B cell (primary cell): ENCODE results near the gene HK2. TPM values are rescaled to one million over a fixed set of nuclear protein-coding genes. Genes with fewer than 3 reads are reported as not detected.
"Not testable (repeated sequence)": the region's sequence is repeated elsewhere in the genome, so short reads cannot be mapped to it uniquely, and the experiment has no call there.

Experiments
- ATAC-seq: fragments of 200-7000 bp; cut with Tn5 transposase; one replicate; pipeline ENCODE4 v1.10.0; 2021; ENCODE audit warnings: low read depth, mild to moderate bottlenecking, moderate number of reproducible peaks, moderate library complexity
- CTCF ChIA-PET: fragments of 350-600 bp; sonication (Branson Sonifier 250); formaldehyde crosslinking; loops from one replicate; lab custom pipeline; 2021; ENCODE audit warnings: antibody characterized with exemption, inconsistent platforms; lab: Charles Lee
- POLR2A ChIA-PET: fragments of 350-600 bp; sonication (Branson Sonifier 250); formaldehyde crosslinking; loops from one replicate; lab custom pipeline; 2021; ENCODE audit warnings: antibody characterized with exemption; lab: Charles Lee
- DNase-seq: peaks from one replicate; pipeline ENCODE4 v3.0.0; 2013
- H2AFZ ChIP-seq: 2 replicates; pipeline ENCODE4 v1.6.1; 2012; ENCODE audit warnings: mild to moderate bottlenecking, low read depth, low read length; ENCODE audit not compliant: insufficient read depth, poor library complexity, severe bottlenecking
- H3K27ac ChIP-seq, 2 donors: 1 replicate in 1 of 2; 2 replicates in 1 of 2; pipeline ENCODE4 v1.5.1; 2012 to 2013; ENCODE audit warnings: low read length in 2 of 2, mild to moderate bottlenecking in 2 of 2, moderate library complexity in 1 of 2
- H3K27me3 ChIP-seq, 4 experiments: fragments of 200-600 bp in 1 of 4; sonication (generic) in 1 of 4; replicated peaks in 1 of 4; 1 replicate in 2 of 4; 2 replicates in 2 of 4; pipeline versions ENCODE4 v1.6.1 to v1.7.0; 2013 to 2016; ENCODE audit warnings: low read length in 3 of 4, mild to moderate bottlenecking in 2 of 4, mixed read lengths in 1 of 4, moderate library complexity in 1 of 4; ENCODE audit not compliant: insufficient read depth in 4 of 4, control insufficient read depth in 3 of 4; ENCODE audit errors: control extremely low read depth in 1 of 4
- H3K36me3 ChIP-seq, 2 experiments: replicated peaks in 1 of 2; 1 replicate in 1 of 2; 2 replicates in 1 of 2; pipeline versions ENCODE4 v1.6.1 to v1.7.1; 2013; ENCODE audit warnings: low read length in 1 of 2; ENCODE audit not compliant: insufficient read depth in 2 of 2, control insufficient read depth in 1 of 2; ENCODE audit errors: control extremely low read depth in 1 of 2, extremely low read depth in 1 of 2
- H3K4me1 ChIP-seq, 2 donors: fragments of 200-600 bp in 1 of 2; sonication (generic) in 1 of 2; 1 replicate in 1 of 2; 2 replicates in 1 of 2; pipeline versions ENCODE4 v1.5.1 to v1.6.1; 2013 to 2017; ENCODE audit warnings: low read length in 2 of 2; ENCODE audit not compliant: control insufficient read depth in 2 of 2, insufficient read depth in 2 of 2
- H3K4me2 ChIP-seq: replicated peaks from 2 replicates; pipeline ENCODE3; 2012; ENCODE audit warnings: mild to moderate bottlenecking, low read depth, low read length; ENCODE audit not compliant: poor library complexity, severe bottlenecking
- H3K4me3 ChIP-seq, 5 experiments: fragments of 200-600 bp in 1 of 5; sonication (generic) in 1 of 5; 1 replicate in 3 of 5; 2 replicates in 2 of 5; pipeline versions ENCODE4 v1.5.1 to v1.7.0; 2011 to 2016; ENCODE audit warnings: low read length in 4 of 5, mild to moderate bottlenecking in 4 of 5, low read depth in 2 of 5, control low read depth in 1 of 5, moderate library complexity in 1 of 5; ENCODE audit not compliant: insufficient read depth in 1 of 5; ENCODE audit errors: control extremely low read depth in 1 of 5, extremely low read depth in 1 of 5
- H3K79me2 ChIP-seq: fragments of 200-600 bp; sonication (generic); one replicate; pipeline ENCODE4 v1.6.0; 2016; ENCODE audit warnings: low read length; ENCODE audit not compliant: control insufficient read depth, insufficient read depth
- H3K9ac ChIP-seq: fragments of 200-600 bp; sonication (generic); 2 replicates; pipeline ENCODE4 v1.6.1; 2017; ENCODE audit warnings: mild to moderate bottlenecking, low read length, moderate library complexity
- H3K9me3 ChIP-seq, 3 donors: one replicate each; pipeline versions ENCODE4 v1.6.1 to v1.7.1; 2013; ENCODE audit warnings: low read length in 2 of 3; ENCODE audit not compliant: control insufficient read depth in 2 of 3, insufficient read depth in 1 of 3; ENCODE audit errors: control extremely low read depth in 1 of 3
- H4K20me1 ChIP-seq: 2 replicates; pipeline ENCODE4 v1.6.0; 2012; ENCODE audit warnings: mild to moderate bottlenecking, low read length; ENCODE audit not compliant: insufficient read depth, control insufficient read depth, poor library complexity, severe bottlenecking
- H3K27ac Mint-ChIP-seq: one replicate; pipeline ENCODE4 v1.8.0; 2021; ENCODE audit warnings: mixed read lengths
- H3K27me3 Mint-ChIP-seq: one replicate; pipeline ENCODE4 v1.8.0; 2021; ENCODE audit warnings: mixed read lengths
- H3K4me1 Mint-ChIP-seq: one replicate; pipeline ENCODE4 v1.8.0; 2021; ENCODE audit warnings: mixed read lengths
- H3K4me3 Mint-ChIP-seq: one replicate; pipeline ENCODE4 v1.8.0; 2021; ENCODE audit warnings: mixed read lengths
- H3K9me3 Mint-ChIP-seq: one replicate; pipeline ENCODE4 v1.8.0; 2022; ENCODE audit warnings: mixed read lengths; ENCODE audit not compliant: insufficient read depth
- CTCF ChIP-seq: fragments of 200-600 bp; IDR thresholded peaks from one replicate; pipeline ENCODE4 v1.8.0; 2022; ENCODE audit warnings: antibody characterized with exemption, mild to moderate bottlenecking
- EZH2 ChIP-seq: IDR thresholded peaks from 2 replicates; pipeline ENCODE4 v1.6.1; 2012; ENCODE audit warnings: borderline replicate concordance, low read depth, mild to moderate bottlenecking, moderate library complexity, low read length; ENCODE audit not compliant: insufficient read depth, poor library complexity, severe bottlenecking
- WGBS: methylation state at CpG from one replicate; pipeline ENCODE4 v1.1.5; 2013; ENCODE audit warnings: missing lambda C conversion rate; ENCODE audit not compliant: insufficient coverage; 5-methylcytosine and 5-hydroxymethylcytosine counted together
- intact Hi-C: fragments of 100-400 bp; cut with micrococcal nuclease; formaldehyde crosslinking; loops from one replicate; pipeline ENCODE4 v1.10.0; 2022
- polyA plus RNA-seq: library from polyadenylated mRNA; depleted of rRNA; stranded (reverse); fragments of >200 nt; gene quantifications from 2 replicates; pipeline ENCODE4 v1.2.3, GENCODE V29; 2012
- total RNA-seq, 2 donors: library from RNA; stranded (reverse); fragments of 120-200 nt in 1 of 2; gene quantifications; 1 replicate in 1 of 2; 2 replicates in 1 of 2; pipeline versions ENCODE4 v1.2.3 to v1.2.4, GENCODE V29; 2013 to 2022

HK2 gene
- total and polyA plus RNA-seq, 2 donors (not counting 1 experiment from before 2014, with no cell fraction given): 5.0 to 5.7 TPM

- no peaks in the 10 kb centered on the region for H4K20me1 ChIP-seq
- TF ChIP-seq CTCF: no peak
- TF ChIP-seq EZH2: no peak
- intact Hi-C loops: no loop called here
- ChIA-PET POLR2A (no interaction called here), CTCF (no interaction called here)
- no peak overlapping the region for H3K4me3 Mint-ChIP-seq
- H3K27me3 Mint-ChIP-seq: no peaks in the 10 kb centered on the region
- no peaks in the 10 kb centered on the region for H3K4me1 Mint-ChIP-seq
- no peaks in the 10 kb centered on the region for H3K4me1 ChIP-seq
- H3K9me3 ChIP-seq: peaks cover 0 to 10% (median 0%) of the 10 kb centered on the region in 3 donors
- no CpG with 5 or more reads among the region's 2 CpGs for WGBS
- no peak for ATAC-seq
- no peak overlapping the region for H3K27ac ChIP-seq
- peaks cover 11% of the 10 kb centered on the region for H3K9me3 Mint-ChIP-seq
- no peak overlapping the region for H3K9ac ChIP-seq
- H3K4me3 ChIP-seq: no peak overlapping the region
- H3K79me2 ChIP-seq: no peaks in the 10 kb centered on the region
- H3K27ac Mint-ChIP-seq: no peak overlapping the region
- no peak for DNase-seq
- no peaks in the 10 kb centered on the region for H3K27me3 ChIP-seq
- no peak overlapping the region for H2AFZ ChIP-seq
- no peak overlapping the region for H3K4me2 ChIP-seq
- peaks cover 11 to 22% of the 10 kb centered on the region in 2 experiments for H3K36me3 ChIP-seq
These were observed 61.1 kb downstream of the HK2 start for GRCh38 chr2:74895001-74895400.

GRCh38 chr2:74896232-74896631 lies 62.3 kb downstream of the HK2 start:
- Histone ChIP-seq H3K4me3 (no peak overlapping the region), H3K4me1 (no peaks in the 10 kb centered on the region), H2AFZ (no peak overlapping the region), H3K36me3 (peaks cover under 1 to 20% of the 10 kb centered on the region in 2 experiments), H4K20me1 (no peaks in the 10 kb centered on the region), H3K27me3 (no peaks in the 10 kb centered on the region), H3K9me3 (peaks cover 0 to 10% (median 0%) of the 10 kb centered on the region in 3 donors), H3K4me2 (no peak overlapping the region), H3K9ac (no peak overlapping the region), H3K27ac (no peak overlapping the region), H3K79me2 (no peaks in the 10 kb centered on the region)
- ATAC-seq (no peak), DNase-seq (no peak)
- no peak for TF ChIP-seq CTCF
- TF ChIP-seq EZH2: no peak
- intact Hi-C loops: no loop called here
- Mint-ChIP-seq H3K9me3 (peaks cover 11% of the 10 kb centered on the region), H3K27me3 (no peaks in the 10 kb centered on the region), H3K4me3 (no peak overlapping the region), H3K4me1 (no peaks in the 10 kb centered on the region), H3K27ac (no peak overlapping the region)
- POLR2A ChIA-PET: no interaction called here
- CTCF ChIA-PET: no interaction called here

DNA sequence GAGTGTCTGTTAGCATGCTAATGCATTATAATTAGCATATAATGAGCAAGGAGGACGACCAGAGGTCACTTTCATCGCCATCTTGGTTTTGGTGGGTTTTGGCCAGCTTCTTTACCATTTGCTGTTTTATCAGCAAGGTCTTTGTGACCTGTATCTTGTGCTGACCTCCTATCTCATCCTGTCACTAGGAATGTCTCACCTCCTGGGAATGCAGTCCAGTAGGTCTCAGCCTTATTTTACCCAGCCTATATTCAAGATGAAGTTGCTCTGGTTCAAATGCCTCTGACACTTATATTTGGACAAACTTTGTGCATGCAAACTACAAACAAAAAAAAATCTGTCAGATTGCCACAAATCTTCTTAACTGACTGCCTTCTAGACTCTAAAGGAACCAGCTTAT lies 66.3 kb downstream of the HK2 start:
- H3K4me3 Mint-ChIP-seq, H3K27me3 ChIP-seq, H3K36me3 ChIP-seq, H3K9me3 Mint-ChIP-seq, H3K27ac ChIP-seq, H3K4me2 ChIP-seq, H3K27me3 Mint-ChIP-seq, H3K9ac ChIP-seq, H3K27ac Mint-ChIP-seq, H3K4me3 ChIP-seq, POLR2A ChIA-PET, ATAC-seq, H3K4me1 ChIP-seq, H3K4me1 Mint-ChIP-seq, H3K9me3 ChIP-seq, H2AFZ ChIP-seq, intact Hi-C loops, H4K20me1 ChIP-seq, DNase-seq, H3K79me2 ChIP-seq: not testable (repeated sequence)
- WGBS: 100% methylated on average over 2 of the region's 2 CpGs
- CTCF ChIA-PET: interaction anchor here (1.0 kb wide), 1 partner anchor 186 kb away, joined by 3 read pairs; no protein-coding TSS in a partner anchor
